HUDEP-2 (cell line): ENCODE results near the gene MBD5.
A peak's percentile ranks its signal among the peaks of the same experiment; 100 is the strongest.

Source experiments
- DNase-seq, 76 experiments: peaks; one replicate each; lab custom pipeline; 2025; ENCODE audit not compliant: unreplicated experiment in 76 of 76; lab: John Stamatoyannopoulos, UW

Gene MBD5

GRCh38 chr2:148106331-148106730 lies 85.4 kb downstream of the MBD5 start:
- DNase-seq, result no peak

GRCh38 chr2:148108385-148108784 lies 87.5 kb downstream of the MBD5 start:
- DNase-seq, result no peak

- DNase-seq, result no peak
Observed at GRCh38 chr2:148110184-148110583, 89.3 kb downstream of the MBD5 start.

- no peak for DNase-seq
Observed at GRCh38 chr2:148122788-148123187, 101.9 kb downstream of the MBD5 start.

GRCh38 chr2:148124271-148124670 lies 103.4 kb downstream of the MBD5 start:
- DNase-seq, result no peak

GRCh38 chr2:148130581-148130980 lies 109.7 kb downstream of the MBD5 start:
- no peak for DNase-seq

DNA sequence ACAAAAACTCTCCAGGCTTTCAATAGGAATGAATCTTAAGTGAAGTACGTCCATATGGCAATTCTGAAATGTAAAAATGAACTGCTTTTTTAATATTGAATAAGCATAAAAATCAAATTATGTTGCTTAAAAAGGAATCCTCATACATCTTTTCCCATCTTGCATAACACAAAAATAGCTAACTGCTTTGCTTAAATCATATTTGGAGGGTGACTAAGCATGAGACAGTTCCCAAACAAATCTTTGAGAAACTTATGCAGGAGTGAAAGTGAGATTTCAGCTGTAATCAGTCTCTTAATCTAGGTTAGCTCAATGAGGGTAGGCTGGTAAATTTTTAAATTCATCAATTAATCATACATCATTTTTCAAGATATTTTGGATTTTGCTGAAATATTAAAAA lies 111.5 kb downstream of the MBD5 start:
- DNase-seq, result no peak

GRCh38 chr2:148135705-148136104 lies 114.8 kb downstream of the MBD5 start:
- DNase-seq, result no peak

GRCh38 chr2:148136441-148136840 lies 115.5 kb downstream of the MBD5 start:
- no peak for DNase-seq

DNA sequence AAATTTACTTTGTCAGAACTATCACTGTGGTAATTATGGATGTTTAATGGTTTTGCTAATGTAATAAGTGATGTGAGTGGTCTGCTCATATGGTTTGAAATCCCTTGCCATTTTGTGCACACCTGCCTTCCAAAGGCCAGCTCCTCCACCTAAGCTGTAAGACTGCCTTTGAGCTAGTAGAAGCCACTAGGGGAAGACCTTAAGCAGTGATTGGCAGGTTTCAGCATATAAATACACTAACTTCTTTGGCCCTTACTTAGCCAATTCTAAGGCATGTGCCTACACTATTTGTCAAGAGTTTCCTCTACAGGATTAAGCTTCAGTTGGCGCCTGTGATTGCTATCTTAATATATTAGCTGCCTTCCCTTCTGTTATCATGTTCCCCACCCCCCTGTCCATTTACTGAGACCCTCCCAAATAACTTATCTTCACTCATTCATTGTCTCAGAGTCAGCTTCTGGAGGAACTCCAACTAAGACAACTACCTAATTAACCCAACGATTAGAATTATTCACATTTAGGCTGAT lies 141.1 kb downstream of the MBD5 start:
- DNase-seq, result peak in 65 of 76 experiments; percentile 1 to 94 (median 55)

- peak in 37 of 76 experiments; percentile 2 to 81 (median 48) for DNase-seq
Observed at GRCh38 chr2:148162871-148163270, 142.0 kb downstream of the MBD5 start.

DNA sequence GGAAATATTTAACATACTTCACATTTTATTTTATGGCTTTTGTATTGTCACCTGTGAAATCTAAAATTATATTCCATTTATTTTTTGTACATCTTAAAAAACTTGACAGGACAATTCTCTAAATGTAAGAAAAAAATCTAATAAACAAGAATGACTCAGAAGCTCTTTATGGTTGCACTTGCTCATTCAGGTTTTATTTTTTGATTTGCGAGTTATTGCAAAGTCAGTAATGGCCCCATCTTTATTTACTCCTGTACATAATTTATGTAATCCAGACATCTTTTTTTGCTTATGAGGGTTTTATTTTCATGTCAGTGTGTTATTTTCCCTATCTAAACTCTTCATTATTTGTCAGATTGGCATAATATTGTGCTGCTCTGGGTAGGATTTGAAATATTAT lies 145.1 kb downstream of the MBD5 start:
- DNase-seq, result no peak

DNA sequence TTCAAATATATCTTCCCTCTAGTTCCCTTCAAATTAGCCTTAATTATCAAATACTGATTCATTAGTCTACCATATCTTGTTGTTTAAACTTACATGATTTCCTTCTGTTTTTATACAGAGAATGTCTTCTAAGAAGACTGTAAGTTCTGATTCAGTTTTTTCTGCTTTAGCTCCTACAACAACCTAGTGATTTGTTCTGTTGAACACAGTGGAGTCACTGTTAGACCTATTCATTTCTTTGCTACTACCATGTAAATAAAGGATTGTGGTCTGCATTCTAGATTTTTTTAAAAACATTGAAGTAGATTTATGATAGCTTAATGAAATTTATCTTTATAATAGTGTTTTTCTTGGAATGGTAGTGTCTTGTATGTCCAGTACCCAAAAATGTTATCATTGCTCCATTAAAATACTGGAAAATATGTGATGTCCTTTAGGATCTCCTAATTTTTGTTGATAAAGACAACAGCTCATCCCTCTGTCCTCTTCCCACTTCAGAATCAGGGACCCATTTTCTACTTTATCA lies 146.4 kb downstream of the MBD5 start:
- no peak for DNase-seq

DNA sequence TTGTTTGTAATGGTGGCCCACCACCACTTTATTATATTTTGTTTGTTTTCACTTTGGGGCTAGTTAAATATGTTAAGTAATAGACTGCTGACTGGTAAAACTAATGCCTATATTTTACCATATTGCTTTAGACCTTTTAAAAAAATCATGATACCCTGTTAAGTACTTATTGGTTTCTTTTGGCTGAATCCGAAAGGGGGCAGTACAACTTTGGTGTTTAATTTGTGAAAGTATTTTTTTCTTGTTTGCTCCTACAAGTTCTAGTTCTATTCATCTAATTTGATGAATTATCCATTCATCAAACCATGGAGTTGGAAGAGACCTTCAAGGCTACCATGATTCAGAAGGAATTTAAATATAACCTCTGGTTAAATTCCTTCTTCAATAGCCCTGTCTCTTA lies 147.0 kb downstream of the MBD5 start:
- DNase-seq, result no peak

GRCh38 chr2:148172131-148172753 lies 151.4 kb downstream of the MBD5 start:
- no peak for DNase-seq

- no peak for DNase-seq
Observed at GRCh38 chr2:148173168-148173567, 152.3 kb downstream of the MBD5 start.

DNA sequence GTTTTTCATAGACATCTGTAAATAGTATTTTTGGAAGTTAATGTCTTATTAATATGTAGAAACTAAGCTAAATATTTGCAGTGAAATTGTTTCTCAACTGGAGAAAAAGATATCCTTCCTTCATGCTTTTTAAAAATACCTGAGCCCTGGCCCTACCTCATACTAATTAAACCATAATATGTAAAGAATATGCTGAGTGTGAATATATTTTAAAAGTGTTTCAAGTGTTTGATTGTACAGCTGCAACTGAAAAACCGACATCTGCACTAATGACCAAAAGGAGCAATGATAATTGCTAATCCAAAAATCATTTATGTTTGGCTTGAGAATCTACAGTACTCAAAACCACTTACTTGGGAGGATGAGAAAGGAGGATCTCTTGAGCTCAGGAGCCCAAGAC lies 156.7 kb downstream of the MBD5 start:
- DNase-seq, result no peak

DNA sequence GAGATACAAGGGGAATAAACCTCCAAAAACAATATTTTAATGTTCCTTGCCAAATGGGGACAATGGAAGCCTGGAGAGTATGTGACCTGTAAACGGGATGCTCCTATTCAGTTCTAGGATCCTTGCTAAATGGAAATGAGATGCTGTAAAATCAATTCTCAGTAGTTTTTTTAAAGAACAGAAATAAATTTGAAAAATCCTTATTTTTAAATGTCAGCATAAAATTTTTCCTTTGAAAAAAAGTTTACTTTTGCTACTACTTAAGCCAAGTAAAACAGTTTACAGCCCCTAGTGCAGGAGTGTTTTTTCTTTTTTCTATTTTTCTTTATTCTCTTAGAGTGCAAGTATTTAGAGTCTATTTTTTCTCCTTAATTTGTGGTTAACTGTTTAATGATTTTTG lies 158.8 kb downstream of the MBD5 start:
- DNase-seq, result no peak

DNA sequence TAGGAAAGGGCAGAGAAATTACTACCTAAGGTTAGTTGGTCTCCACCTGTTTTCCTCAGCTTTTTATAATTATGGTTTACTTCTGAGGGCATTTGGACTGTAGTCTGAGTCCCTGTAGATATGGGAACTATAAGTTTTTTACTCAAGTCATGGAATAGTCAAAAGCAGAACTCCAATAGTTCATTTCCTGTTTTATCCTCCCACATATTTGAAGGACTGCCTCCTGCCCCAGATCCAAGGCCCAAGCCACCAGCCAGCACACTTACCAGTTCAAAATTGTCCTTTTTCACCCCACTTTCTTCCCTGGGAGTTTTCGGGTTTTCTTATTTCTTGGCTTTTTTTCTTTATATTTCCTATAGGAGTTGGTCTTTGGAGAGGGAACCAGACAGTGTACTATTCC lies 164.1 kb downstream of the MBD5 start:
- DNase-seq, result no peak

- DNase-seq, result no peak
Observed at GRCh38 chr2:148194882-148195281, 174.0 kb downstream of the MBD5 start.

GRCh38 chr2:148201075-148202004 lies 180.4 kb downstream of the MBD5 start:
- peak in 73 of 76 experiments; percentile 2 to 82 (median 65) for DNase-seq

DNA sequence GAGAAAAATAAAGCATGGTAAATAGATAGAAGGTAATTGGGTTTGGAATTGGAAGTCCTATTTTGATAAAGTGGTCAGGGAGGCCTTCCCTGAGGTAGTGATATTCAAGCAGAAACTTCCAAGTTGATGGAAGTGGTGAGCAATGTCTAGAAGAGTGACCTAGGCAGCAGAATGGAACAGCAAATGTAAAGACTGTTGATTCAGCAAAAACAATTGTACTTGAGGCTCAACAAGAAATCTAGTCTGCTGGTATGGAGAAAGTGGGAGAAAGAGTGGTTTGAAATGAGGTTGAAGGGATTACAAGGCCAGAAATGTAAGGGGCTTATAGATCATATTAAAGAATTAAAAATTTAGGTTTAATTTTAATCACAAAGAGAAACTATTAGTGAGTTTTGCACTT lies 181.3 kb downstream of the MBD5 start:
- DNase-seq, result no peak
